H9 (cell line): ENCODE data around the gene RNF157. TPM values are rescaled to one million over a fixed set of nuclear protein-coding genes. Genes with fewer than 3 reads are reported as not detected.

Experiments
- DNase-seq: peaks from one replicate; pipeline ENCODE4 v3.0.0-alpha.2; 2017
- H2AFZ ChIP-seq: one replicate; pipeline ENCODE4 v1.6.1; 2013; ENCODE audit warnings: mild to moderate bottlenecking, low read length, control low read depth, moderate library complexity
- H2AK5ac ChIP-seq: 2 replicates; pipeline ENCODE4 v1.6.1; 2013; ENCODE audit warnings: low read length, control low read depth, mixed read lengths; ENCODE audit not compliant: insufficient read length
- H2BK120ac ChIP-seq: one replicate; pipeline ENCODE4 v1.6.1; 2013; ENCODE audit warnings: low read depth, mild to moderate bottlenecking, low read length, control low read depth, inconsistent platforms; ENCODE audit not compliant: poor library complexity, severe bottlenecking
- H2BK12ac ChIP-seq: 2 replicates; pipeline ENCODE4 v1.6.1; 2013; ENCODE audit warnings: low read length, control low read depth, mixed read lengths, low read depth; ENCODE audit not compliant: insufficient read length
- H2BK15ac ChIP-seq: 2 replicates; pipeline ENCODE4 v1.6.1; 2013; ENCODE audit warnings: low read depth, low read length, control low read depth
- H2BK20ac ChIP-seq: one replicate; pipeline ENCODE4 v1.6.1; 2013; ENCODE audit warnings: low read depth, mild to moderate bottlenecking, low read length, control low read depth, inconsistent platforms; ENCODE audit not compliant: poor library complexity, severe bottlenecking
- H2BK5ac ChIP-seq: 2 replicates; pipeline ENCODE4 v1.6.1; 2013; ENCODE audit warnings: low read length, control low read depth, mixed read lengths; ENCODE audit not compliant: insufficient read length
- H3K14ac ChIP-seq: 2 replicates; pipeline ENCODE4 v1.6.1; 2013; ENCODE audit warnings: low read length, control low read depth; ENCODE audit not compliant: insufficient read depth
- H3K18ac ChIP-seq: 2 replicates; pipeline ENCODE4 v1.6.1; 2013; ENCODE audit warnings: low read depth, mild to moderate bottlenecking, mixed read lengths, low read length, control low read depth; ENCODE audit not compliant: insufficient read length
- H3K23ac ChIP-seq: 2 replicates; pipeline ENCODE4 v1.6.1; 2013; ENCODE audit warnings: low read length, control low read depth, mixed read lengths, low read depth; ENCODE audit not compliant: insufficient read length
- H3K23me2 ChIP-seq: 2 replicates; pipeline ENCODE4 v1.6.1; 2013; ENCODE audit warnings: low read depth, mild to moderate bottlenecking, mixed read lengths, low read length, control low read depth; ENCODE audit not compliant: insufficient read length, poor library complexity, severe bottlenecking
- H3K27ac ChIP-seq: 2 replicates; pipeline ENCODE4 v1.5.1; 2013; ENCODE audit warnings: low read length, control low read depth, mixed read lengths, low read depth; ENCODE audit not compliant: insufficient read length
- H3K27me3 ChIP-seq: 2 replicates; pipeline ENCODE4 v1.6.1; 2013; ENCODE audit warnings: low read length, control low read depth, inconsistent platforms; ENCODE audit not compliant: insufficient read depth
- H3K4ac ChIP-seq: 2 replicates; pipeline ENCODE4 v1.6.1; 2013; ENCODE audit warnings: low read depth, mild to moderate bottlenecking, control low read depth, inconsistent platforms, low read length, moderate library complexity
- H3K4me1 ChIP-seq: 2 replicates; pipeline ENCODE4 v1.6.1; 2013; ENCODE audit warnings: low read length, control low read depth, inconsistent platforms; ENCODE audit not compliant: insufficient read depth
- H3K4me2 ChIP-seq: 2 replicates; pipeline ENCODE4 v1.6.1; 2013; ENCODE audit warnings: low read length, control low read depth, mixed read lengths; ENCODE audit not compliant: insufficient read length, insufficient read depth
- H3K56ac ChIP-seq: 2 replicates; pipeline ENCODE4 v1.6.1; 2013; ENCODE audit warnings: low read depth, mild to moderate bottlenecking, mixed read lengths, low read length, control low read depth; ENCODE audit not compliant: insufficient read length
- H3K79me1 ChIP-seq: 2 replicates; pipeline ENCODE4 v1.6.1; 2013; ENCODE audit warnings: low read depth, mild to moderate bottlenecking, moderate library complexity, low read length, control low read depth, inconsistent platforms; ENCODE audit not compliant: insufficient read depth, poor library complexity, severe bottlenecking
- H3K79me2 ChIP-seq: 2 replicates; pipeline ENCODE4 v1.6.1; 2013; ENCODE audit warnings: low read length, control low read depth, inconsistent platforms; ENCODE audit not compliant: insufficient read depth
- H3K9ac ChIP-seq: 2 replicates; pipeline ENCODE4 v1.6.1; 2013; ENCODE audit warnings: low read length, control low read depth, mixed read lengths; ENCODE audit not compliant: insufficient read length; ENCODE audit errors: extremely low read depth
- H3K9me3 ChIP-seq: one replicate; pipeline ENCODE4 v1.6.1; 2013; ENCODE audit warnings: low read depth, low read length, inconsistent platforms; ENCODE audit not compliant: control insufficient read depth
- H3T11ph ChIP-seq: one replicate; pipeline ENCODE4 v1.6.1; 2013; ENCODE audit warnings: mild to moderate bottlenecking, low read length, control low read depth, inconsistent platforms
- H4K20me1 ChIP-seq: one replicate; pipeline ENCODE4 v1.6.1; 2013; ENCODE audit not compliant: control insufficient read depth, insufficient read length, insufficient read depth
- H4K5ac ChIP-seq: 2 replicates; pipeline ENCODE4 v1.6.1; 2013; ENCODE audit warnings: low read depth, mild to moderate bottlenecking, mixed read lengths, low read length, control low read depth; ENCODE audit not compliant: insufficient read length
- H4K8ac ChIP-seq: replicated peaks from 2 replicates; pipeline ENCODE4 v1.6.1; 2013; ENCODE audit warnings: low read length, control low read depth, mixed read lengths, low read depth; ENCODE audit not compliant: insufficient read length
- H4K91ac ChIP-seq: 2 replicates; pipeline ENCODE4 v1.6.1; 2013; ENCODE audit warnings: low read depth, mild to moderate bottlenecking, moderate library complexity, mixed read lengths, low read length, control low read depth; ENCODE audit not compliant: insufficient read length
- H3K27ac Mint-ChIP-seq, 3 experiments: 2 replicates in 2 of 3; 3 replicates in 1 of 3; pipeline ENCODE4 v1.8.0; 2020 to 2021; ENCODE audit warnings: mixed read lengths in 3 of 3, mild to moderate bottlenecking in 1 of 3, moderate library complexity in 1 of 3
- H3K27me3 Mint-ChIP-seq: 2 replicates; pipeline ENCODE4 v1.8.0; 2021; ENCODE audit warnings: low read depth, mild to moderate bottlenecking, moderate library complexity, mixed read lengths
- H3K36me3 Mint-ChIP-seq, 3 experiments: 2 replicates in 2 of 3; 3 replicates in 1 of 3; pipeline ENCODE4 v1.8.0; 2020 to 2021; ENCODE audit warnings: low read depth in 3 of 3, mixed read lengths in 3 of 3; ENCODE audit not compliant: insufficient read depth in 1 of 3
- H3K4me1 Mint-ChIP-seq, 2 experiments: 2 replicates each; pipeline ENCODE4 v1.8.0; 2020; ENCODE audit warnings: mixed read lengths in 2 of 2
- H3K4me3 Mint-ChIP-seq, 2 experiments: 2 replicates in 1 of 2; 3 replicates in 1 of 2; pipeline ENCODE4 v1.8.0; 2020 to 2021; ENCODE audit warnings: mild to moderate bottlenecking in 2 of 2, mixed read lengths in 2 of 2, moderate library complexity in 1 of 2
- H3K9me3 Mint-ChIP-seq, 2 experiments: 2 replicates in 1 of 2; 3 replicates in 1 of 2; pipeline ENCODE4 v1.8.0; 2020; ENCODE audit warnings: mild to moderate bottlenecking in 2 of 2, mixed read lengths in 2 of 2, moderate library complexity in 1 of 2
- CTCF ChIP-seq: fragments of 200-600 bp; sonication (generic); conservative IDR thresholded peaks from 3 replicates; pipeline ENCODE4 v1.8.0; 2021; ENCODE audit warnings: antibody characterized with exemption, mild to moderate bottlenecking
- WGBS: extraction: QIAGEN DNeasy Blood & Tissue Kit; methylation state at CpG from one replicate; pipeline ENCODE4 v1.1.7; 2013; ENCODE audit warnings: missing lambda C conversion rate, low lambda C conversion rate, mixed read lengths; ENCODE audit not compliant: insufficient read length; ENCODE audit errors: extremely low coverage; 5-methylcytosine and 5-hydroxymethylcytosine counted together
- total RNA-seq: library from RNA; stranded (reverse); gene quantifications from 2 replicates; pipeline ENCODE4 v1.2.1, GENCODE V29; 2021

RNF157 gene
- total RNA-seq, 1 experiment from 2014 or later, result 9.9 TPM

GRCh38 chr17:76271669-76272540, 31.6 kb upstream of the RNF157 start:
- Histone ChIP-seq H4K20me1 (no peaks in the 10 kb centered on the region), H3K27ac (no peak overlapping the region), H2BK12ac (no peak overlapping the region), H3K79me1 (peaks cover 2% of the 10 kb centered on the region), H3K14ac (peak overlapping the region; percentile 48), H2BK5ac (no peak overlapping the region), H3K9ac (no peak overlapping the region), H4K5ac (no peak overlapping the region), H3K23ac (no peak overlapping the region), H3K27me3 (no peaks in the 10 kb centered on the region), H3K23me2 (no peaks in the 10 kb centered on the region), H2BK20ac (no peak overlapping the region), H3T11ph (no peak overlapping the region), H2AK5ac (no peak overlapping the region), H2BK15ac (no peak overlapping the region), H3K79me2 (peaks cover 2% of the 10 kb centered on the region; the same call in 1 of the 2 replicates), H2BK120ac (no peak overlapping the region), H3K9me3 (no peaks in the 10 kb centered on the region), H4K91ac (peak overlapping the region; percentile 88), H3K4ac (no peak overlapping the region), H3K18ac (peak overlapping the region; percentile 47), H3K4me2 (no peak overlapping the region), H4K8ac (no peak overlapping the region), H2AFZ (no peak overlapping the region), H3K4me1 (peaks cover 2% of the 10 kb centered on the region), H3K56ac (no peak overlapping the region)
- Mint-ChIP-seq H3K27ac (peak overlapping the region in 1 of 3 experiments; percentile 55; a peak in 1 of 7 replicates), H3K4me1 (peaks cover 29 to 50% of the 10 kb centered on the region in 2 experiments), H3K27me3 (peaks cover 1% of the 10 kb centered on the region; the same call in 1 of the 2 replicates), H3K4me3 (no peak overlapping the region), H3K9me3 (no peaks in the 10 kb centered on the region), H3K36me3 (peaks cover 2 to 15% (median 10%) of the 10 kb centered on the region in 3 experiments; a peak in 5 of 7 replicates)
- WGBS, result no CpG with 5 or more reads among the region's 38 CpGs
- DNase-seq, result peak; percentile 79
- TF ChIP-seq CTCF, result no peak
